ENCODE data around the gene RXRA.

RXRA gene

DNA sequence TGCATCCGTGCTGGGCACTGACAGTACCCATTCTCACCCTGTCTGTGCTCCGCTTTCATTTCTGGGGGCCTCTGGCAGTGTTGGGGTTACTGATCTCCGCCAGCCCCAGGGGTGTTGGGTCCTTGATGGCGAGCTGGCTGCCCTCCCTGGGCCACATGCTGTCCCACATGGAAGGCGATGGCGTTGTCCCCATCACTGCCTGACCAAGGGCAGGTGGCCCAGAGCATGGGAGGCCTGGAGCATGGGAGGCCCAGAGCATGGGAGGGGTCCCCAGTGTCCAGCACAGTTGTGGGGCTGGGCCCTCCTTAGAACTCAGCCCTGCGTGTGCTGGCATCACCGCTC is 50.9 kb downstream of the RXRA start:
- no peak overlapping the region for H3K4me3 ChIP-seq (replicated peaks; ENCODE audit: low read depth, low read length)

DNA sequence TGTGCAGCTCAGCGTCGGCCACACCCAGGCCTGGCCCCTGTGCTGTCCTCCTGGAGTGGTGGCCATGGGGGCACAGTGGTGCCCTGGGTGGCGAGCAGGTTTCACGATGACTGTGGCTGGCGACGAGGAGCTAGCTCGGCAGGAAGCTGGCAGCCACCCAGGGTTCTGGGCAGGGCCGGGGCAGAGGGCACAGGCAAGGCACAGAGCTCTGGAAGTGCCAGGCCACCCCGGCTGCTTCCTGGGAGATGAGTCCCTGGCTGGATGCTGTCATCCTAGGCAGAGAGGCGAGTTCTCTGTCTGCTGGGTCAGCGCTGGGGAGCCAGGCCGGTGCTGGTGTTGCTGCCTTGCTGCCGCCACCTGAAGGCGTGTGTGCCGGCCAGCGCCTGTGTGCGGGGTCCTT is 51.7 kb downstream of the RXRA start:
- no peak for DNase-seq (ENCODE audit: low read depth)
- H3K4me3 ChIP-seq (replicated peaks; ENCODE audit: low read depth, low read length) = no peak overlapping the region
- TF ChIP-seq, protein P1, sequence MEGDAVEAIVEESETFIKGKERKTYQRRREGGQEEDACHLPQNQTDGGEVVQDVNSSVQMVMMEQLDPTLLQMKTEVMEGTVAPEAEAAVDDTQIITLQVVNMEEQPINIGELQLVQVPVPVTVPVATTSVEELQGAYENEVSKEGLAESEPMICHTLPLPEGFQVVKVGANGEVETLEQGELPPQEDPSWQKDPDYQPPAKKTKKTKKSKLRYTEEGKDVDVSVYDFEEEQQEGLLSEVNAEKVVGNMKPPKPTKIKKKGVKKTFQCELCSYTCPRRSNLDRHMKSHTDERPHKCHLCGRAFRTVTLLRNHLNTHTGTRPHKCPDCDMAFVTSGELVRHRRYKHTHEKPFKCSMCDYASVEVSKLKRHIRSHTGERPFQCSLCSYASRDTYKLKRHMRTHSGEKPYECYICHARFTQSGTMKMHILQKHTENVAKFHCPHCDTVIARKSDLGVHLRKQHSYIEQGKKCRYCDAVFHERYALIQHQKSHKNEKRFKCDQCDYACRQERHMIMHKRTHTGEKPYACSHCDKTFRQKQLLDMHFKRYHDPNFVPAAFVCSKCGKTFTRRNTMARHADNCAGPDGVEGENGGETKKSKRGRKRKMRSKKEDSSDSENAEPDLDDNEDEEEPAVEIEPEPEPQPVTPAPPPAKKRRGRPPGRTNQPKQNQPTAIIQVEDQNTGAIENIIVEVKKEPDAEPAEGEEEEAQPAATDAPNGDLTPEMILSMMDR (IDR thresholded peaks at IDR 0.05; ENCODE audit: low read length, missing control alignments) = no peak

More for the DNA sequence above, 50.9 kb downstream of the RXRA start:
- TF ChIP-seq, protein P1 (IDR thresholded peaks at IDR 0.05; ENCODE audit: low read length, missing control alignments) = no peak
- DNase-seq (ENCODE audit: low read depth) = no peak

DNA sequence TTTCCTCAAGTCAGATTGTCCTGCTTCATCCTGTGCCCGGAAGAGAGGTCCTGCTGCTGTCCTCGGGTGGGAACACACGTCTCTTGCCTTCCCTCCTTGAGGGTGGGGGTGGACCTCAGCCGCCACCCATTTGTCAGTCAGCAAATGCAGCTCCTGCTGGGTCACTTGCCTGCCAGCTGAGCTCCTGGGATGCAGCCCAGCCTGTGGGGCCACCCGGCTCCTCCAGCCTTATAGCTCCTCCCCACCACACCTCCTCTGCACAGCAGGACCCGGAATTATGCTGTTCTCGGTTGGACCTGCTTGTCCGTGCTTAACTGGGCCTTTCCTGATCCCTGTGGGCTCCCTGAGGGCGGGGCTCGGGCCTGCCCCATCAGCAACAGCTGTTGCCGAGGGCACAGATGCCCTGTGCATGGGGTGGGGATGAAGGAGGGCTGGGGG is 52.7 kb downstream of the RXRA start:
- TF ChIP-seq, protein P1 (IDR thresholded peaks at IDR 0.05; ENCODE audit: low read length, missing control alignments) = no peak

DNA sequence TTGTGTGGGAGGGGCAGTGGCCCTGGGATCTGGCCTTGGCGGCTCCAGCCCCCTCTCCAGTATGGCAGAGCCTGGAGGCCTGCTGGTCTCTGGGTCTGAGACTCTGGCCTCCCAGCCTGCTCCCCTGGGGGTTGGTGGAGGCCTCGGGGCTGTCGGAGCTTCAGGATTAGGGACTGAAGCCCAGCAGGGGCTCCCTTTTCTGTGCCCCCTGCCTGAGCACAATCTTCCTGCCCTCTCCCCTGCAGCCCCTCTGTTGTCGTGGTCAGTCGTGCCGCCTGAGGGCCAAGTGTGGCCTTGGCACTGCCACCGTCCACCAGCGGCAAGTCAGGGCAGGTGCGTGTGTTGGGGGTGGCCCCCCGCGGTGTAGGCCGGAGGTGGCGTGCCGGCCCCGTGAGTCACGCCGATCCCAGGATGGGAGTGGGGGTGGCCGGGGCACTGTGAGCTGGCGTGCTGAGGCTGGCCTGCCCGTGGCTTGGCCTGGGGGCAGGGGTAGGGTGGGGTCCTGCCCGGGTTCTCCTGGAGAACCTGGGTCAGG is 53.6 kb downstream of the RXRA start:
- DNase-seq (ENCODE audit: low read depth) = no peak
- TF ChIP-seq, protein P1 (IDR thresholded peaks at IDR 0.05; ENCODE audit: low read length, missing control alignments) = no peak
- no peak overlapping the region for H3K4me3 ChIP-seq (replicated peaks; ENCODE audit: low read depth, low read length)

More for the DNA sequence above, 52.7 kb downstream of the RXRA start:
- H3K4me3 ChIP-seq (replicated peaks; ENCODE audit: low read depth, low read length) = no peak overlapping the region
- DNase-seq (ENCODE audit: low read depth) = peak; percentile 42

DNA sequence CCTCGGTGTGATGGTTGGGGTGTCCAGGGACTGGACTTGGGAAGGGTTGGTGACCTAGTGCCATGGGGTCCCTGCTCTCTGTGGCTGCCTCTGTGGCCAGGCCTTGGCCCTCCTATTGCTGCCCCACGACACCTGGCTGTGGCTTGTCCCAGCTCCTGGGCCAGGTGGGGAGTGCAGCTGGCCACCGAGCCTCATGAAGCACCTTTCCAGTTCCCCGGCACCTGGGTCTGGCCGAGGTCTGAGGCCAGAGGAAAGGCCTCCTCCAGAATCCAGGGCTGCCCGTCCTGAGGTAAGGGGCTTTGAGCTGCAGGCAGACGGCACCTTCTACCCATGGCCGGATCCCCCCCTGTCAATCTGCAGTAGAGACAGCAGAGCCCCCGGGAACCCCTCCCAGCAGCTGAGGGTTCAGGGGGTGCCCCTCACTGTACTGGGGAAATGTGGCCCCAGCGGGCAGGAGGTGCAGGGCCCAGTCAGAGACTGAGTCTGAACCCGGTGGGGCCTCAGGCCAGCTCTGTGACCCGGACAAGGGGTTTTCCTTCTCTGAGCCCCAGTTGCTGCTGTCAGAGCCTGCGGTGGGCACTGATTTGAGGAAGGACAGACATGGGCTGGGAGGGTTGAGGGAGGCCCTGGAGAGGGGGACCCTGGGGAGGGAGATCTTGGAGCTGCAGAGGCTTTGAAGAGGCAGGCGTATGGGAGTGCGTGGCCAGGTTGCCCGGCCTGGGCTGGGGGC is 54.5 kb downstream of the RXRA start:
- H3K4me3 ChIP-seq (replicated peaks; ENCODE audit: low read depth, low read length) = no peak overlapping the region
- no peak for DNase-seq (ENCODE audit: low read depth)
- TF ChIP-seq, protein P1 (IDR thresholded peaks at IDR 0.05; ENCODE audit: low read length, missing control alignments) = no peak

DNA sequence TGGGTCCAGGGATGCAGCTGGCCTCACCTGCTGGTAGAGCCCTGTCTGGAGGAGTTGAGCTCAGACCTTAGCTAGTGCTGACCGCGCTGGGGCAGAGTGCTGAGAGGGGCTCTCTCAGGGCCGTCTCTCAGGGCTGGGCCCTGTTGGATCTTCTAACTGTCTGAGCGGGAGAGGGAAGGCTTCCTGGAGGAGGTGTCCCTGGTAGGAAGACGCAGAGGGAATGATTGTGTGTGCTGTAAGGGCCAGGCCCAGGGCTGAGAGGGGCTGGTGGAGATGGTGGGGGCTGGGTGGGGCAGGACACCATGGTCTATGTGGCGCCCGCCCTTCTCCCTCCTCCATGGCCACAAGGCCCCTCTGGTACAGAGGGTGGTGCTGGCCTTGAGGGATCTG is 55.0 kb downstream of the RXRA start:
- DNase-seq (ENCODE audit: low read depth) = no peak
- H3K4me3 ChIP-seq (replicated peaks; ENCODE audit: low read depth, low read length) = no peak overlapping the region
- TF ChIP-seq, protein P1 (IDR thresholded peaks at IDR 0.05; ENCODE audit: low read length, missing control alignments) = no peak
